ENCODE measurements around the gene SMAP1.

DNA sequence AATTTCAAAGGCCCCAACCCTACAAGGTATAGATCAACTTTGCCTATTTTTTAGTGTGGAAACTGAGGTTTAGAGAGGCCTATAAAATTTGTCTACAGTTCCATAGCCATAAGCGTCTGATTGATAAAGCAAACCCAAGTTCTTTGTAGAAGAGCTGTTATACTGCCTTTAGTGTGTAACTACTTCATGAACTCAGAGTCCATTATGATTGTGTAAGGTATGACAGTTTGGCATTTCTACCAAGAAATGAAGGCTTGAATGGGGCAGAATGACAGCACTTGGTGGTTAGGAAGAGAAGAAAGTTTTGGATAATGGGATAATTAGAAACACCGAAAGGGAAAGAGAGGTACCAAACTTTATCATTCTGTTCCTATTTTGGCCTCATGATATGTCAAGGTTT lies 38.1 kb downstream of the SMAP1 start:
- no peak for TF ChIP-seq POLR2AphosphoS5 (IDR thresholded peaks at IDR 0.05)
- TF ChIP-seq, protein P1, sequence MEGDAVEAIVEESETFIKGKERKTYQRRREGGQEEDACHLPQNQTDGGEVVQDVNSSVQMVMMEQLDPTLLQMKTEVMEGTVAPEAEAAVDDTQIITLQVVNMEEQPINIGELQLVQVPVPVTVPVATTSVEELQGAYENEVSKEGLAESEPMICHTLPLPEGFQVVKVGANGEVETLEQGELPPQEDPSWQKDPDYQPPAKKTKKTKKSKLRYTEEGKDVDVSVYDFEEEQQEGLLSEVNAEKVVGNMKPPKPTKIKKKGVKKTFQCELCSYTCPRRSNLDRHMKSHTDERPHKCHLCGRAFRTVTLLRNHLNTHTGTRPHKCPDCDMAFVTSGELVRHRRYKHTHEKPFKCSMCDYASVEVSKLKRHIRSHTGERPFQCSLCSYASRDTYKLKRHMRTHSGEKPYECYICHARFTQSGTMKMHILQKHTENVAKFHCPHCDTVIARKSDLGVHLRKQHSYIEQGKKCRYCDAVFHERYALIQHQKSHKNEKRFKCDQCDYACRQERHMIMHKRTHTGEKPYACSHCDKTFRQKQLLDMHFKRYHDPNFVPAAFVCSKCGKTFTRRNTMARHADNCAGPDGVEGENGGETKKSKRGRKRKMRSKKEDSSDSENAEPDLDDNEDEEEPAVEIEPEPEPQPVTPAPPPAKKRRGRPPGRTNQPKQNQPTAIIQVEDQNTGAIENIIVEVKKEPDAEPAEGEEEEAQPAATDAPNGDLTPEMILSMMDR (IDR thresholded peaks at IDR 0.05 in 8 of 11, conservative IDR thresholded peaks at IDR 0.05 in 3 of 11) = no peak
- no peak for TF ChIP-seq POLR2A (IDR thresholded peaks at IDR 0.05)

Data from spleen (tissue), 7 donors.